SU-DHL-6 (cell line): ENCODE data around the gene FHOD3.

Experiments used
- CTCF ChIP-seq: fragments of 200-600 bp; sonication (generic); IDR thresholded peaks from one replicate; pipeline ENCODE4 v1.5.1; 2017; ENCODE audit warnings: antibody characterized with exemption, mild to moderate bottlenecking, low read length, moderate library complexity; ENCODE audit not compliant: insufficient read depth, poor library complexity, severe bottlenecking
- EZH2phosphoT487 ChIP-seq: fragments of 200-600 bp; sonication (generic), shearing (Covaris generic); conservative IDR thresholded peaks from 2 replicates; pipeline ENCODE4 v1.6.1; 2018; ENCODE audit warnings: mild to moderate bottlenecking, antibody characterized with exemption, low read length, moderate library complexity, mixed read lengths

GRCh38 chr18:36392979-36393287, 95.4 kb downstream of the FHOD3 start:
- TF ChIP-seq CTCF (no peak), EZH2phosphoT487 (no peak)
